Germinal center (tissue), 1 donor: ENCODE results near the gene RAB3GAP1.

Experiments
- DNase-seq: peaks from one replicate; pipeline ENCODE4 v3.0.0; 2012; ENCODE audit warnings: mixed read lengths, low spot score

RAB3GAP1 gene

DNA sequence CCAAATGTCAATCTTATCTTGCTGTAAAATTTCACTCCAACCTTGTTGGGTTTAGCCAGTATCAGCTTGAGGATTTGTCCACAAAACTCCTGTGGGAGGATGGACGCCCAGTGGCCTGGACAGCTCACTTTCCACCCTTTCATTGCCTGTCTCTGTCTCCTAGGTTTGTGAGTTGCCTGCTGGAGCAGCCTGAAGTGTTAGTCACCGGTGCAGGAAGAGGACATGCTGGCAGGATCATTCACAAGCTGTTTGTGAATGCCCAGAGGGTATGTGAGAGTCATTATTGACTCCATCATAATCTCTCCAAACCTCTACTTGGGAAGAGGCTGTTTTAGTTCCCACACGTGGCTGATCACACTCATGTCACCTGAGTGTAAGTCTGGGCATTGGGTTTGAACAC is 112.3 kb downstream of the RAB3GAP1 start:
- no peak for DNase-seq

DNA sequence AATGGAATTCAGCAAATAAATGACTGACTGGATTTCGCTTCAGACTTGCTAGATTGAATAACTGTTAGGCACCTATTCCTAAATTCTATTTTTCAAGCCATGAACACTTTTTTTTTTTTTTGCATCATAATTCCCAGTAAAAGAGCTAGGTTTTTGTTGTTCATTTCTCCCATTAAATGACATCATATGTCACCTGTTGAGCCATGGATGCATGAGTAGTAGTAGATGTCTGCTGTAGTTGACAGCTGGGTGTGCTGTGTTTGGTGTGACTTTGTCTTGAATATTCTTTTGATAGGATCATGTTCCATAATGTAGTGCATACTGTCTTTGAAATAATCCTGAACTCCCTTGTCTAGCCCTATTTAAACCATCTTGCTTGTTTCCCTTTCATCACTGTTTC is 115.2 kb downstream of the RAB3GAP1 start:
- DNase-seq = no peak

DNA sequence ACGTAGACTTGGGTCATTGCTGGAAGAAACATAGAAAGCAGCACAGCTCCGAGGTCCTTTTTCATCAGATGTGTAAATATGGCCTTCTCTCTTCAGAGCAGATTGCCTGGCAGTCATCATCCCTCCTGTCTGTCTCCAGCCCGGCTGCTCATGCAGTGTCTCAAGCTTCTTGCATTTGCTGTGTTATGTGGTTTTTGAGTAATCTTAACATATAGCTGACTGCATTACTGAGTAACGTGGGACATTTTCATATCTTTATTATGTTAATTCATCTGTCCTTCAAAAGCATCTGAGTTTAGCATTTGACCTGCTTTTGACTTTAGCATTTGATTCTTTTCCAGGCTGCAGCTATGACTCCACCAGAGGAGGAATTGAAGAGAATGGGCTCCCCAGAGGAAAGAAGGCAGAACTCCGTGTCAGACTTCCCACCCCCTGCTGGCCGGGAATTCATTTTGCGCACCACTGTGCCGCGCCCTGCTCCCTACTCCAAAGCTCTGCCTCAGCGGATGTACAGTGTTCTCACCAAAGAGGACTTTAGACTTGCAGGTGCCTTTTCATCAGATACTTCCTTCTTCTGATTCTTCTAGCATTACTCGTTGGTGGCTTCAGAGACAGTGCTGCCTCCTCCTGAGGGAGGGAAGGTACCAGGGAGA is 116.2 kb downstream of the RAB3GAP1 start:
- no peak for DNase-seq

DNA sequence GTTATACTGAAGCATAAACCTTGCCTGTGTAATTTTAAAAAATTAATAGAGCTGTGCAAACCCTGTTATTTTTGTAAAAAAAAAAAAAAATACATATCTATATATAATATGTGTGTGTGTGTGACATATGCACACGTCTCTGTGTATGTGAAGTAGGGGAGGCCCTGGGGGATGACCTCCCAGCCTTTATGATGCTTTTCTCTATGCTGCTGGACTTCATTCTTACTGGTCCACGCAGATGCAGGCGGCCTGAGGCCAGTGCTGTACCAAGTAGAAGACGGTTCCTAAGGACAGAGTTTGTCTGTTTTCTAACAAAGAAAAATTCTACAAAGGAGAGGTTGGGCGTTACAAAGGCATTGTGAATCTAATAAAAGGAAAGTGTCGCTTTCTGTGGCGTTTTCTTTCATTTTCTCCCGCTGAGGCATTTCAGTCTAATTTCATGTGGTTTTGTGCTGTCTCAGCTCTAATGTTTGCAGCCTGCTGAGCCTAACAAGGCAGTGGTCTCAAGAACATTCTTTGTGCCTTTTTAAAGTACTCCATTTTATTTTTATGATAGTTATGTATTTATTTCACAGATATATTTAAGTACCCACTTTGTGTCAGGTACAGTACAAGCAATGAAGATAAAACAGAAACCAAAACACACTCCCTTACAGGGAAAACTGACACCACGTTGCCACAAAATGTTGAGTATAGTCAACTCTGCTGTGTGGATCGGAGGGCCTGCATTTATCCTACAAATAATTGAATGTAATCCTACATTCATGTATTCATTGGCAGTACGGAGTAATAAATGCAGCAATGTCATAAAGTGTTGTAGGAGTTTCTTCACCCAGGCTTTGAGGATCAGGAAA is 118.0 kb downstream of the RAB3GAP1 start:
- no peak for DNase-seq

DNA sequence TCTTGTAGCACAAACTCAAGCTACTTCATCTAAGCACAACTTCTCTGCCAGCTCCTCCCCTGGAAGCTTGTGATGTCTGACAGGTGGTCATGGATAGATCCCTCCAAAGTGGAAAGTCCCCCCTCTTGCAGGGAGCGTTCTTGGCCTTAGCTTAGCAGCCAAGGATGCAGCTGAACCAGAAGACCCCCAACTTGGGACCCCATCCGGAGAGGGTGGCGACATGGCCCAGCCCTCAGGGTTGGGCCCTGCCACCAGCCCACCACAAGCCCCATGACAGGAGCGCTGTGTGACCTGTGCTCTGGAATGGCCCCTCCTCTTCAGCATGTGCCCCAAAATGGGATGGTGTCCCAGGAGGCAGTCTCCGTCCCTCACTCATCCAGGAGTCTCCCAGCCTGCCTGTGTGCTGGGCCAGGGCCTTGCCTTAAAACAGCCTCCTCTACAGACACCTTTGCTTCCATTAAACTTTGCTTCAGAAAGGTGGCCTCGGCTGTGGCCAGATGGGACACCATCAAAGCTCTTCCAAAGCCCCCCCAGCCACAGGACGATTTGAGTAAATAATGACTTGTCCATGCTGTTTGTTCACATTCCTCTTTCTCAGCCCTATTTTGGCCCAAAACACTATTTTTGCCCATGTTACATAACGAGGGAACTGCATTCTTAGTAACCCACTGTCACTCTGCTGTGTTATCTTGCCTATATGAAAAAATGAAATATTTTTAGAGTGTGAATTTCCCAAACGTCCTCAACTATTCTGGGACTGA is 122.1 kb downstream of the RAB3GAP1 start:
- no peak for DNase-seq

DNA sequence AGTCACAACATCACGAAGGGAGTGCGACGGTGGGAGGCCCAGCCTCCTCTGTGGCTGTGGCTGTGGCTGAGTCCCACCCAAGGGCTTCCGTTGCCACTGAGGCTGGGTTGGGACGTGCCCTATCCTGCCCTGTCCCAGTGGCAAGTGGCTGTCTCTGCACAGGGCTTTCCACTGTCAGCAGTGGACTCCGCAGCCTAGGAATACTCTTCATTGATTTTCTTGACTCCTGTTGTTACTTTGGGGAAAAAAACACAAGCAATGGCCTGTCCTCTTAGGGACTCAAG is 122.7 kb downstream of the RAB3GAP1 start:
- DNase-seq = no peak

DNA sequence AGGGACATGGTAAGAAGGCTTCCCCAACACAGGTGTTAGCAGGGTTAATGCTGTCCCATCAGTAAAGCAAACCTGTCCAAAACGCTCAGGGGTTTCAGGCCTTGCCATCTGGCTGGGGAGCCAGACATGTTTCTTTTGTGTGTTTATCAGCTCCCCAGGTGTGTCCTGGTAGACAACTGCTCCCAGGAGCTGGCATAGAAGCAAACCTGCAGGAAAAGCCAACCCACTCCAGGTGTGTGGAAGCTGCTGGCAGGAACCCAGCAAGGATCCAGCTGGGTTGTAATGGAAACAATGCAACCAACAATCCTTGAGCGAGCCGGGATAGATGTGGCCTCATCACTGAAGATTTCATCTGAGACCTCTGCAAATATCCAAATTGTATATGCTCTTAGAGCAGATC is 123.1 kb downstream of the RAB3GAP1 start:
- DNase-seq = no peak

DNA sequence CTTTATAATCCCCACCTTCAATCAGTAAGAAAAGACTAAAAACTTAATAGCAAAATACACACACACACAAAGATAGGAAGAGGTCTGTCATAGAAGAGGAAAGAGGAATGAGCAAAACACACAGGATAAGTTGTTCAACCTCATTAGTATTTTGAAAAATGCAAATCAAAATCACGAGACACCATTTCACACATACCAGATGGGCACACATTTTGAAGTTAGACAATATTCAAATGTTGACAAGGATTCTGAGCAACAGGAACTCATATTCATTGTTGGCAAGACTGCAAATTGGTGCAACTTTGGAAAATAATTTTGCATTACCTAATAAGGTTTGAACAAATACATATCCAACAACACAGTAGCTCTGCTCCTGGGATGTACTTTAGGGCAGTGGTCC is 127.6 kb downstream of the RAB3GAP1 start:
- no peak for DNase-seq

DNA sequence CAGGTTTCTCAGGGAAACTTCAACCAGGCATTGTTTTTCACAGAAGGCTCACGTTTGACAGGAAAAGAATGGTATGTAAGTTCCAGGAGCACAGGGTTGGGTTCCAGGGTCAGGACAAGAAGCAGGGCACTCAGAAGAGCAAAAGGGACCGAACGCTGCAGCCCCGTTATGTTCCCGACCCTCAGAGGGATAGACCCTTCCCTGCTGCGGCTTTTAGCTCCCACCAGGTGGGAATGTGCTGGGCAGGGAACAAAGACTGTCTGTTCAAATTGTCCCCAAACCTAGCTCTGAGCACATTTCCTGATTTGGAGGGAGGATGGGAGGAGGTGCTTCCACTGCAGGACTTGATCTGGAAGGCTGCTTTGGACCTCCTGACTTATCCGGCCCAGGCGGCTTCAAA is 130.1 kb downstream of the RAB3GAP1 start:
- no peak for DNase-seq

DNA sequence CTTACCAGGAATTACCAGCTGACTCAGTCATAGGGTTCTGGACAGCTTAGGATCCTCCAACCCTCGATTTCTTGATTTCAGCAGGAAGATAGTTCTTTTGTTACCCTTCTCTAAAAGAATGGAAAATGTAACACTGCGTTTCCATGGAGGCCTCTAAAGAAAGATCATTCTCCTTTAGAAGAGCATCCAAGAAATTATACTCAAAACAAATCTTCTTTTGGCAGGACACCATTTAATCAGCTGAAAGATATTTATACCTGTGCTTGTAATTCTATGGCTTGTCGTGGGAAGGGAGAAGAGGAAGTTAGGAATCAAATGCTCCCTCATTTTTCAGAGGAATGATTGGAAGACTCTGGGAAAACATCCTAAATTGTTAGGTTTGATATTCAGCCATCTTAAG is 130.5 kb downstream of the RAB3GAP1 start:
- DNase-seq = no peak

DNA sequence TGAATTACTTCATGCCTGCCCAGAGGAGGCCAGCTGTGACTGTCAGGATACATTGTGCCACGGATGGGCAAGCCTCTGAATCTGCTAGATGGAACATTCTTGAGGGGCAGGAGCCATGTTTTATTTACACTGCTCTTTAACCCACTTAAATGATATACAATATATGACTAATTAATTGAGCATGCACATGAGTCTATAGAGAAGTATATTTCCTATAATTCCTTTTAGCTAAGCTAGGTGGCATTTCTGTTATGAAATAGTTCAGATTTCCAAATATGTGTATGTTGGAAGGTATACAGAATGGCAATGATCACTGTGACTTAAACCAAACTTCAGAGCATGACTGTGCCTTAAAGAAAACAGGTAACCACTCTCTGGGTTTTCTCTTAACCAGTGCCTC is 131.7 kb downstream of the RAB3GAP1 start:
- no peak for DNase-seq

DNA sequence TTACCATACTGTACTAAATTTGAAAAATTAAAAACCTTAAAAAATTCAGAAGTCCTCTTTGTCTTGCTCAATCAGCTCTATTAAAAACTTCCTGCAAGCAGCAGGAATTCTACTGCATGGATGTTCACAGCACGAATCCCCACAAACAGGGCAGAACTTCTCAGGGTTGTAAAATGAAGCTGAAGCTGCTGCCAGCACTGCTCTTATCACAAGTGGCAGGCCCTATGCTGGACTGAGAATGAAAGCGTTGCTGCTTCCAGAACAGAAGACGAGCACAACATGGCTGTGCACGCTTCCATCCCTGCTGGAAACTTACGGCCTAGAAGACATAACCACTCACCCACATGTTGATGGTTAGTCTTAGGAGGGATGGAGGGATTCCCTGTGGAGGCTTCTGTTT is 134.0 kb downstream of the RAB3GAP1 start:
- no peak for DNase-seq

DNA sequence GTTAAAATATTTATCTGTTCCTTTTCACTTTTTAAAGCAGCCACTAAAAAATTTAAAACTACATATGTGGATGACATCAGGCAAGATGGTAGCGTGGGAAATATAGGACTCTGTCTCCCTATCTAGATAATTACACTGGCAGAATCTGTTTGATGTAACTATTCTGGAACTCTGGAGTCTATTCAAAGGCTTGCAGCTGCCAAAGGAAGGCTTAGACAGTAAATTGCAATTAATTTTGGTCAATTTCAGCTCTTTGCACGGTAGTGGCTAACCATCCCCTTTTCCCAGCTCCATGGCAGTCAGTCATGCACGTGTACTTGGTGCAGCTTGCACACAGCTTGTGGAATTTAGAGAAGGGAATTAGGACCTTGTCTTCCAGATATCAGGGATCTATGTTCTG is 135.2 kb downstream of the RAB3GAP1 start:
- no peak for DNase-seq

DNA sequence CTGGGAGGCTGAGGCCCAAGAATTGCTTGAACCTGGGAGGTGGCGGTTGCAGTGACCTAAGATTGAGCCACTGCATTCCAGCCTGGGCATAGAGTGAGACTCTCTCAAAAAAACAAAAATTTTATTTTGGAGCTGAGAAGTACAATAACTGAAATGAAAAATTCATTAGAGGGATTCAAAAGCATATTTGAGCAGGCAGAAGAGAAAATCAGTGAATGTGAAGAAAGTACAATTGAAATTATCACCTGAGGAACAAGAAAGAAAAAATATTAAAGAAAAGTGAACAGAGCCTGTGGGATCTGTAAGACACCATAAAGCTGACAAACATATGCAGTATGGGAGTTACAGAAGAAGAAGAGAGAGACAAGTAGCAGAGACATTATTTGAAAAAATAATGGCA is 137.1 kb downstream of the RAB3GAP1 start:
- DNase-seq = no peak

DNA sequence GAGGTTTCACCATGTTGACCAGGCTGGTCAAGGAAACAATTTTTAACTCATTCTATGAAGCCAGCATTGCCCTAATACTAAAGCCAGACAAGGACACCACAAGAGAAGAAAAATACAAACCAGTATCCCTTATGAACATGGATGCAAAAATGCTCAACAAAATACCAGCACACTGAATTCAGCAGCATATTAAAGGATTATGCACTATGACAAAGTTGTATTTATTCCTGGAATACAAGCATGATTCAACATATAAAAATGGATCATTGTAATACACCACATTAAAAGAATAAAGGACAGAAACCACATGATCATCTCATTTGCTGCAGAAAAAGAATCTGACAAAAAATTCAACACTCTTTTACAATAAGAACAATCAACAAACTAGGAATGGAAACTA is 138.7 kb downstream of the RAB3GAP1 start:
- DNase-seq = no peak

DNA sequence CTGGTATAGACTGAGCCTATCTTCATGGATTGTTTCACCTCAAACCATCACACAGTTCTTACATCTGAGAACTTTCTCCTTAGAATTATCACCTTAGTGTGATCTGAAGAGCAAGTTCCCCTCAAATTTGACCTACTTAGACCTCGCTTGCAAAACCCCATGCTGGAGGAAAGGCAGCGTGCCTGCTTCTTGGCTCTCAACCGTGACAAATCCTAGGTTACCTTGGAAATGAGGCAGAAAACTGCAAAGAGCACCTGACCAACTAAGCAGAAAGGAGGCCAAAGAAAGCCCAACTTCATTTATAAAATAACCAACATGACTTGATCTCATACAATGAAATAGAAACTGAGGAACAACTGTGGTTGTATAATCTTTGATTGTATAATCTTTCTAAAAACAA is 146.4 kb downstream of the RAB3GAP1 start:
- DNase-seq = no peak

DNA sequence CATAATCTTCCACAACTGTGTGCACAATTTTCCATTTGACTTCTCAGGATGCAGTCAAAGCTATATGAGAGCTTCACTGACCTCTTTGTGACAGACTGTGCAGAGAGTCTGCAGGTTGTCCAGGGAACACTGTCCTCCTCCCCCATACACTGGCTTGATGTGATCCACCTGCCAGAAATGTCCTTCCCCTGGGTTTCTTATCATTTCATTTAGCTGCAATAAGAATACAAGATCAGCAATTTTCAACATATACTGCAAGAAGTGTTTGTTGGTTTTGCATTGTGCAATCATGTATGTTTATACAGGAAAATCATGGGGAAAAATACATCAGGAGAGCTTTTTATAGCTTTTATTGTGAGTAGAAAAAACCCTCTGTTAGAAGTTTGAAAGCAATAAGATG is 150.7 kb downstream of the RAB3GAP1 start:
- DNase-seq = no peak

DNA sequence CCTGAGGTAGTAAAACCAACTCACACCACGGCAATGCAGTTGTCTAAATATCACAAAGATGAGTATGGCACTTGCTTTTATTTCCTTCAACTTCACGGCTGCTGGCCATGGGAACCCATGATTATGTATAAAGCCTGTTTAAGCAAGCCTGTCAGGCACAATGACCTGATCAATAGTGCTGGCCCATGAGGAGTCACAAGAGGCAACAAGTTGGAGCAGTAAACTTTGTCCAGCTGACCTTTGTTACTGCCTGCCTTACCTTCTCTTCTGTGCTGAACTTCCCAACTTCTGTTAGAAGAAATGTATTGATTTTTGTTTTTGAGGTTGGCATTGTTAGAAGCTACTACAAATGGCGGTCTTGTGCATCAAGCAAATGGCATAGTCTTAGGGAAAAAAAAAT is 151.9 kb downstream of the RAB3GAP1 start:
- DNase-seq = no peak

DNA sequence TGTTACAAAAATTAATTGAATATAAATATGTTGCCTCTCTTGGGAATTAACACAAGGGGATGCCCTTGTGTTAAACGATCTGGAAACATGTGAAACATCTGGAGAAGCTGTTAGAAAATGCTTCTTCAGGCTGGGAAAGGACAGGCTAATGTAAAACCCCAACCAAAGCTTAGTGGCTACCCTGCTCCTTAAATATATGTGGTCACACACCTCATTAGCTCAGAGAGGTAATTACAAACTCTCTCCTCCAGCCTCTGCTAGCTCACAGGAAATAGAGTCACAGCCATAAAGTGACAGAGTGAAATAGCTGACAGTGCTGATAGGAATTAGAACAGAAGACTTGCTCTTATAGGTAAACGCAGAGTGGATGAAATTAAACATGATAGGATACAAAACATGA is 155.9 kb downstream of the RAB3GAP1 start:
- no peak for DNase-seq

DNA sequence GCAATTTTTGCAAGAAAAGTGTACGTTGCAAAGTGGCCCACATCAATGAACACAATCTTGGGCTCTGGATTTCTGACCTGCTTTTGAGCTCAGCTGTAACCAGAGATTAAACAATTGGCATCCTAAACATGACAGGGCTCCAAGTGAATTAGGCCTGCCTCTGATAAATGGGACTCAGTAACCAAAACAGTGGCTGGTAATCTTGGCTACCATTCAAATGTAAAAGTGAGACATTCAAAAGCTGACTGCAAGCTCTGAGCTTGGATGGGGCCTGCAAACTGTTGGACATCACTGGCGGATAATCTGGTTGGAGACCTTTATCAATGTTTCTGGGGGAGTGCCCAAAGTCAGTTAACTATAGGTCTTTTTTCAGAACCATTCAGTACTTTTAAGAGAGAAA is 160.7 kb downstream of the RAB3GAP1 start:
- DNase-seq = no peak

DNA sequence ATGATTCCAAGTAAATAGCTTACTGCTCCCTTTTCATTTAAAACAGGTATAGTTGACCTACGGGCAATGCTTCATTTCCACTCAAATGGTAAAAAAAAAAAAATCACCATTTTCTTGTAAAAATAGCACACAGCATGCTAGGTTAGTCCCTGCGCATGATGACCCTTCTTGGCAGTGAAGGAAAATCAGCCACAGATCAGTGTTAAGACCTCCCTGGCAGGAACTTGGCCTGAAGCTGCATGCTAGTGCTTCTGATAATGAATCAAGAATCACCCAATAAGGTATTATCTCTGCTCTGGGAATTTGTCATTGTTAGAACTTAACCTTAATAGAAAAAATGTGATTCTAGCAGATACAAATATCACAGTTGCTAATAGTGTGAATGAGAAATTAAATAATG is 166.3 kb downstream of the RAB3GAP1 start:
- DNase-seq = no peak

DNA sequence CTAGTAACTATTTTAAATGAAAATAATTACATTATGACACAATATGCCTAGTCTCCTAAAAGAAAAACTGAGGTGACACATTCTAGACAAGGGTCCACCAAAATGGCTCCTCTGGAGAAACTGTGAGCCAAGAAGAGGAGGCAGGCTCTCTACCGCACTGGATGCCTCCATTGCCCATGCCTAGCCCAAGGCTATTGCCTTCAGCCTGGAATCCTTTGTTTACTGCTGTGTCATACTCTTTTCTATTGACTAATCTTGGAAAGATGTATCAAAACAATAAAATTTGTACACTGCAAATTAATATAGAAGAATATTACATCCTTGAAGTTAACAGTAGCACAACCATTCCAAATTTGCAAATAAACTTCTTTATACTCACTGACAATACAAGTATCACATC is 167.1 kb downstream of the RAB3GAP1 start:
- DNase-seq = no peak
